Renal cortex interstitium (tissue), 11 donors: ENCODE results near the gene SHROOM3. TPM values are rescaled to one million over a fixed set of nuclear protein-coding genes. Genes with fewer than 3 reads are reported as not detected.
"Not testable (repeated sequence)": the region's sequence is repeated elsewhere in the genome, so short reads cannot be mapped to it uniquely, and the experiment has no call there.

ENCODE experiments used
- DNase-seq, 11 donors: peaks; one replicate each; pipeline ENCODE4 v3.0.0-alpha.2; 2013; ENCODE audit warnings: low read depth in 9 of 11, low spot score in 4 of 11; ENCODE audit errors: extremely low read depth in 1 of 11
- polyA plus RNA-seq, 3 donors: library from polyadenylated mRNA; unstranded; fragments of 120-200 nt; gene quantifications; one replicate each; pipeline ENCODE4 v1.2.1, GENCODE V29; 2013; ENCODE audit not compliant: insufficient read length in 3 of 3

SHROOM3 gene
- polyA plus RNA-seq, 3 donors: 33.4 to 42.4 (median 38.0) TPM

DNA sequence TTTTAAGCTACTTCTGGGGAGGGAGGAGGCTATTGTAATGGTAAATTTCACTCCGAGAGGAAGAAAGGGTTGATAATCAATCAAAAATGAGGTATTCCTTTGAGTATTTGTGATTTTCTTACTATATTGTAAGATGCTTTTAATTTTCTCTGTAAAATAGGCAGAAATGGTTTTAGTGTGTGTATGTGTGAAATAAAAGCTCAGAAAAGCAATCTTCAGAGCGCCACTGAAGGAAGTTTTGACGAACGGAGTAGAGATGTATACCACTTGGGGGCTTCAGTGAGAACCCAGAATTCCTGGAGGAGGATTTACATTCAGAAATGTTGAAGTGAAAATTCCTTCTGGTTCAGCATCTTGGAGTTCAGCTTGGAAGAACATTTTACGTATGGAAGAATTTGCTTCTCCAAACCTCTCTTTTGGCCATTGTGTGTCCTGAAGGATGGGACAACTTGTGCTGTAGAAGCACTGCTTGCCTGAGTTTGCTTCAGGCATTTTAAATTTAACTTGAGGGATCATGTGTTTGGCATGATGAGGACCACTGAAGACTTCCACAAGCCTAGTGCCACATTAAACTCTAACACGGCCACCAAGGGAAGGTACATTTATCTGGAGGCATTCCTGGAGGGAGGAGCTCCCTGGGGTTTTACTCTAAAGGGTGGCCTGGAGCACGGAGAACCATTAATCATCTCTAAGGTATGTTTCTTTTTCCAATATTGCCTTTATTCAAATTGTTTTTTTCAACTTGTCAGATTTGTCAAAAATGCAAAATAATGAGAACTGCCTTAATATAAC is 695 bp downstream of the SHROOM3 start:
- DNase-seq: no peak

DNA sequence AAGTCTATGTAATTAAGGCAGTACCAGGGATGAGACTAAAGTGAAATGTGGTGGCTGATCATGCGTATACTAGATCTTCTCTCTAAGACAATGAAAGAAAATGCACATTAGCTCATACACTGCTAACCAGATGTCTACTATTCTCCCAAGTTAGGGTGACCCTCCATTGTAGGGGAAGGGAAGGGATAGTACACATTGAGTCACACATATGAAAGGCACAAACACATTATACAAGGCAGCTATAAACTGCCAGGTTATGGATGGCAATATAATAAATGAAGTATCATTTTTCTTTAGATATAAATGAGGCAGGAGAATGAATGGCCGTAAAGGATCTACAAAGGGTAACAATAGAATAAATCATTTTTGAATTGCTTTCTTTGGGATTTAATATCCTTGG is 4.5 kb downstream of the SHROOM3 start:
- no peak for DNase-seq

DNA sequence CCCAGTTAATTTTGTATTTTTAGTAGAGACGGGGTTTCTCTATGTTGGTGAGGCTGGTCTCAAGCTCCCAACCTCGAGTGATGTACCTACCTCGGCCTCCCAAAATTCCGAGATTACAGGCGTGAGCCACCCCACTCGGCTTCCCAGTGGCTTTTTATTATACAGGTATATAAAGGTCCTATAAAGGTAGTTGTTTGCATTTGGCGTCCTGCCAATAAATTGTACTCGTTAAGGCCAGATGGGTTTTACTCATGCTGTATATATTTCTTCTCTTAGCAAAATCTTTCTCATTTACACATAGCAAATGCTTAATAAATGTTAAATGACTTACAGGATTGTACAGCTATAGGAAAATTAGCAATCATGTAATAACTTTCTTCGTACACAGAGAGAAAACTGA is 6.9 kb downstream of the SHROOM3 start:
- DNase-seq: no peak

DNA sequence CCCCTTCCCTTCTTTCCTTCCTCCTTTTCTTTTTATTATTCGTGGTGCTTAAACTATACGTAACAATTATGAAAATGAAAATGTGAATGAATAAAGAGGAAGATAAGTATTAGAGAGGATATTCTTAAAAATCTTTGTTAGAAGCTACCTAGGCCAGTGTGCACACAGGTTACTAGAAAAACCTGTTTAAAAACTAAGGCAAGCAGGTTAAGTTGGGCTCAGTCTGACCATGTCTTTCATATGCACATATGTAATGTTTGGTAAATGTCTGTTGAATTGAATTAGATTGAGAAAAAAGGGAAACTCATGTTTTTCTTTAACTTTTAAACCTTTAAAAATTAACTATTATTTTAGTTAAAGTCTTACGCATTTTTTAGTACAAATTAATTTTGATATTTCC is 7.8 kb downstream of the SHROOM3 start:
- DNase-seq: no peak

DNA sequence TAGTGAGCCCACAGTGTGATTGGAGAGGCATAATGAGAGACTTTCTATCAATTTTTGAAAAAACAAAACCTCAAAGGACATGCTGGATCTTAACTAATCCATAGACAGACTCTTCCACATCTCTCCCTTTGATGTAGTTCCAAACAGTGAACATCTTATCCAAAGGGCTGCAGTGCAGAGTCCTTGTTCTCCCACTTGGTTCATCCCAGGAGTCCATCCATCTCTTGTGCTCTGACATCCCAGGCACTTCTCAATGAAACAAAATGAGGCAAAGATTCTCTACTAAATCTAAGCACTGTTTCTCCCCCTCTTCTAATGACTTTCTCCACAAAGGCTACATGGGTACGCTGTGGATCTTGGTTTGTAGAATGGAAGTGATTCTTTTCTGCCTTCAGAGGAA is 8.3 kb downstream of the SHROOM3 start:
- DNase-seq: no peak

DNA sequence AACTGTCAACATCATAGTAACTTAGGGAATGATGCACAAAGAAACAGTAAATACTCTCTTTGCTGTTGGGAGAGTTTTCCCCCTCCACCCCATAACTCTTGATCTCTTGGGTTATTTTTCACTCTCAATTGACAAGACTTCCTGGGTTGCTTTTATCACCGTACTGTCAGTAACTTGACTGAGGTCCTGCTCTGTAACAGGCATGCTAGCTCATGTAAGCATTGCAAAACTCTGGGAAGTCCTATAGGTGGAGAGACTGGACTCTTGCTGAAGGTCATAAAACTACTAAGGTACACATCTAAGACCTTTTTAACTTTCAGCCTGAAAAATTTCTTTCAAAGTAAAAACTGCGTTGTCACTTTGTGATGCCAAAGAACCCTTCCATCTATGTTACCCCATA is 10.9 kb downstream of the SHROOM3 start:
- no peak for DNase-seq

DNA sequence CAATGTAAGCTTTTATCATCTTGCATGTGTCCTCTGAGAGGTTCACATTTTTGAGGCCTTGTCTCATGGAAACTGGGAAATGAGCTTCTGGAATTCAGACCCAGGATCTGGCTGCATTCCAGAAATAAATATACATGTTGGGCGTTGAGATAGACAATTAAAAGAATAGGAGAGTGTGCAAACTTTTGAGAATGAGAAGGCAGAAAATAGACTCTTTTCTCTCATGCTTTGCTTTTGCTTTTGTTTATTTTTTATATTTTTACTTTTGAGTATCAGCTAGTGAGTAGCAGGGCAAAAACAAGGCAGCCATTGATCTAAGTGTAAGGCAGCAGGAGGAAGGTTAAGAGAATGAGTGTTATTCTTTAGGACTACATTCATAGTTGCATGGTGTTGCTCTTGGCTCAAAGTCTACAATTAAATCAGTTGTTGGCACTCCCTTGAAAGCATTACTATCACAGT is 12.4 kb downstream of the SHROOM3 start:
- DNase-seq: no peak

DNA sequence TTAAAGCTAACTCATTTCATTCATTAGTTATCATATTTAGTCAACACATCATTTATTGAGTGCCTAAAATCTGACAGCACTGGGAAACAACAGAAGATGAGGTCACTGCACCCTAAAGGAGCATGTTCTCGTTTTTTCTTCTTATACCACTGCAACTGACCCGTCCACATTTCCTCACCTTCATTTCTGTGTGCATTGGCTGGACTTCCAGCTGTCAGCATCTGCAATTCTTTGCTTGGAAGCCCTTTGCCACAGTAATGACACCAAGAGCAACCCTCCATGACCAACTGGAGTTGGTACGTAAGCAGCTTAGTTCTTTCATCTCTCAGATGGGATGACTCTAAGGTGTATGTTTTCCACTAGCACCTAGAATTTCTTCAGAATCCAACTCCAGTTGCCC is 13.2 kb downstream of the SHROOM3 start:
- no peak for DNase-seq

DNA sequence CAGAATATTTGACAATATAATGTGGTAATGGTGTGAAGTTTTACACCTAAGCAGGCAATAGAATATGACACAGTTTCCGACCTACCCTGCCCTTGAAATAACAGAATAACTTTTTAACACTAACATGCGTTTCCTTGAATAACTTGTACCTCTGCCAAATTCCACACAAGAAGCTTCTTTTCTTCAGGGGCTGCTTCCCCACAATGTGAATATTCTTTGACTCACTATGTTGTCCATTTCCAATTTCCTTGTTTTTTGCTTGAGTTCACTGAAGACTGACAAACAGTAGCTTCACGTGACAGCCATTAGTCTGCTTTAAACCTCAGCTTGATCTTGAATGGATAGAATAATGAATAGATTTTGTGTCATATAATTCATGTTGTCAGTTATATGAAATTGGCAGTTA is 14.3 kb downstream of the SHROOM3 start:
- DNase-seq: no peak

DNA sequence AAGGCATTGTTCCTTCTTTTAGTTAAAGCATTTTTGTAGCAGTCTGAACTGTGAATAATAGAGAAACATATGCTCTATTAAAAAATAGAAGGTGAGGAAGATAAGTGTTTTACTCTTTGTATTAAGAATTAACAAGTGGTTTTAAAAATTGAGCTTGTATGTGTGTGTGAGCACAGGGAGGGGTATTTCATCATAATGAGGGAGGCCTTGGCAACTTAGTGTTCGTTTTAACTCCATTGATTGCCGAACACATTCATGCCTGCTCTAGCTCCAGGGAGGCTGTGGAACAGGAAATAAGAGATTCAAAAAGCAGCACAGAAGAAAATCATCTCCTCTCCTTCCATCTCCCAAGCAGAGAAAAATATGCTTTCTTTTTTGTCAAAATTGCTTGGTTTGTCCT is 14.8 kb downstream of the SHROOM3 start:
- DNase-seq: no peak

DNA sequence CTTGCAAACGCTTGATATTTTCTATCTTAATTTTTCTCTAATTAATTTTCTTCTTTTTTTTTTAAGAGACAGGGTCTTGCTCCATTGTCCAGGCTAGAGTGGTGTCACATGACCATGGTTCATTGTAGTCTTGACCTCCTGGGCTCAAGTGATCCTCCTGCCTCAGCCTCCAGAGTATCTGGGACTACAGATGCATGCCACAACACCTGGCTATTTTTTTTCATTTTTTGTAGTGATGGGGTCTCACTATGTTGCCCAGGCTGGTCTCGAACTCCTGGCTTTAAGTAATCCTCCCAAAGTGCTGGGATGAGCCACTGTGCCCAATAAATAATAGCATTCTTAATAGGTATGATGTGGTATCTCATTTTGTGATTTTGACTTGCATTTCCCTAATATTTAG is 18.2 kb downstream of the SHROOM3 start:
- no peak for DNase-seq

DNA sequence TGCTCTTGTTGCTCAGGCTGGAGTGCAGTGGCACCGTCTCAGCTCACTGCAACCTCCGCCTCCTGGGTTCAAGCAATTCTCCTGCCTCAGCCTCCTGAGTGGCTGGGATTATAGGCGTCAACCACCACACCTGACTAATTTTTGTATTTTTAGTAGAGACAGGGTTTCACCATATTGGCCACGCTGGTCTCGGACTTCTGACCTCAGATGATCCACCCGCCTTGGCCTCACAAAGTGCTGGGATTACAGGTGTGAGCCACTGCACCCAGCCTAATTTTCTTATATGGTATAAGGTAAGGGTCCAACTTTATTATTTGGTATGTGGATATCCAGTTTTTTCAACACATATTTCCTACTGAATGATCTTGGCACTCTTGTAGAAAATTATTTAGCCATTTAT is 19.0 kb downstream of the SHROOM3 start:
- not testable (repeated sequence) for DNase-seq

DNA sequence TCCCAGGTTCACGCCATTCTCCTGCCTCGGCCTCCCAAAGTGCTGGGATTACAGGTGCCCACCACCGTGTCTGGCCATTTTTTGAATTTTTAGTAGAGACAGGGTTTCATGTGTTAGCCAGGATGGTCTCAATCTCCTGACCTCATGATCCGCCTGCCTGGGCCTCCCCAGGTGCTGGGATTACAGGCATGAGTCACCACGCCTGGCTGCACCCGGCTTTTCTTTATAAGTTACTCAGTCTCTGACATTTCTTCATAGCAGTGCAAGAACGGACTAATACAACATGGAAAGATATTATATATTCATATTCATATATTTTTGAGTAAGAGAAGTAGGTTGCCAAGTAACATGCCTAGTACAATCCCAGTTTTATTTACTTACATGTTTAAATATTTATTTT is 22.9 kb downstream of the SHROOM3 start:
- DNase-seq: no peak

DNA sequence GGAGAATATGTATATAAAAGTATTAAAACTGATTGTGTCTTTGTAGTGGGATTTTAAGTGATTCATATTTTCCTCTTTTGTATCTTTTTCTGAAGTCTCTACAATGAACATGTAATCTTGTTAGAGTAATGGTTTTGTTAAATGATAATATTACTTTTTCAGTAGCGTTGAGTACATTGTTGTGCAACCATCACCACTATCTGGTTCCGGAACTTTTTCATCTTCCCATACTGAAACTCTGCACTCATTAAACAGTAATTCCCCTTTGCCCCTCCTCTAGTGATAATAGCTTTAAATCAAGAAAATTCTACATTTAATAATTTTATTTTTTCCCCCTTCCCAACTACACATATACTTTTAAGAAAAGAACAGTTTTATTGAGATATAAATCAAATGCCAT is 23.3 kb downstream of the SHROOM3 start:
- DNase-seq: no peak

DNA sequence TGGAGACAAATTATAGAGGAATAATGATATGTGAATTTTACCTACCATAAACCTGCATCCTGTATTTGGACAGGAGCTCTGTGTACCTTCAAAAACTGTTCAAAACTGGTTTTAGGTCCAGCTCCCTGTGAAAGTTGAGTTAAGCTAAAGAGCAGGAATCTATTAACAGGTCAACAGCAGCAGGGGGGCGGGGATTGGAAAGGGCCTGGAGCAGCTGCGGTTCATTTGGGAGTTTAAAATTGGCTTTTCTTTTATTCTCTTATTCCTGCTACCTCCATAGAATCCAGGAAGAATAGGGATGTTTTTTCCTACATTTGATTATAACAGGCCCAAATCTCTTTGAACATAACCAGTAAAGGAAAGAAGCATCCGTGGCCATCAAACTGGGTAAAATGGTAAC is 23.8 kb downstream of the SHROOM3 start:
- DNase-seq: peak in 4 of 11 donors; percentile 11 to 23 (median 18)

DNA sequence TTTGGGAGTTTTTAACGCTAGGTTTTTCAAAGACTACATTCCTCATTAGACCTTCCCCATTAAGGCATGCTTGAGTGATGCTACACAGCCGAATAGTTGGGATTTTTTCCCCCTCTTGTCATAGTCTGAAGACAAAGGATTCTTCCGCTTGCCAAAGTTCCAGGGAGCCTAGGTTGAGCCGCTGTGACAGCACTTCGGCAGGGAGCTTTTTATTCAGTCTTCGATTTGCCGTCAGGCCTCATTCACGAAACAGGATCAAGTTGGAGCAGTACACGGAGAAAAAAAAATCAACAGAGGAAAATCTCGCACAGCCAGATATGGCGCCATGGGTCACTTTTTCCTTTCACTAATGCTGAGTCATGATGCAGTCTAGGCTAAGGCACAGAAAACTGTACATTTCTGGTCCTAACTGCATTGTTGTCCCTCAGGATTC is 24.3 kb downstream of the SHROOM3 start:
- DNase-seq: peak in 6 of 11 donors; percentile 21 to 65 (median 34)

DNA sequence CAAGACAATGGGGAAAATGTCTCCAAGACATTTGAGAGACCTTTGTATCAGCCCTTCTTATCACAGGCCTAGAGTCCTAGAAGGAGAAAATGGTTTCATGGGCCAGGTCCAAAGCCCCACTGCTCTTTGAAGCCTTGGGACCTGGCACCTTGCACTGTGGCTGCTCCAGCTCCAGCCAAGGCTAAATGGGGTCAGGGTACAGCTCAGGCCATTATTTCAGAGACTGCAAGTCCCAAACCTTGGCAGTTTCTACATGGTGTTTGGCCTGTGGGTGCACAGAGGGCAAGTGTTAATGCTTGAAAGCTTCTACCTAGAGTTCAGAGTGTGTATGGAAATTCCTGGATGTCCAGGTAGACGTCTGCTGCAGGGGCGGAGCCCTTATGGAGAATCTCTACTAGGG is 28.5 kb downstream of the SHROOM3 start:
- no peak for DNase-seq

DNA sequence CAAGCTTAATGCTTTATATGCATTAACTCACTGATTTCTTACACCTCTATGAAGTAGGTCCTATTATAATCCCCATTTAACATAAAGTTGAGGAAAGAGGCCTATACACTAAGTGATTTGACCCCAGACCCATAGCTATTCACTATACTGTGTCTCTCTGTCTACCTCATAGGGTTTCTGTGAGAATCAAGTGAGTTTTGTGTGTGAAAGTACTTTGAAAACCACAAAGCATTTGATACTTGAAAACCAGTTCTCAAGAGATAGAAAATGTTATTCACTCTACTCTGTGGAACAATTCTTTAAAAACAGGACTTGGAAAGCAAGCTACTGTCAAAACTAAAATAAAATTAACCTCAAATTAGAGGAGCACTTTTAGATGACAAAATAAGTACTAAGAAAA is 35.0 kb downstream of the SHROOM3 start:
- DNase-seq: no peak

DNA sequence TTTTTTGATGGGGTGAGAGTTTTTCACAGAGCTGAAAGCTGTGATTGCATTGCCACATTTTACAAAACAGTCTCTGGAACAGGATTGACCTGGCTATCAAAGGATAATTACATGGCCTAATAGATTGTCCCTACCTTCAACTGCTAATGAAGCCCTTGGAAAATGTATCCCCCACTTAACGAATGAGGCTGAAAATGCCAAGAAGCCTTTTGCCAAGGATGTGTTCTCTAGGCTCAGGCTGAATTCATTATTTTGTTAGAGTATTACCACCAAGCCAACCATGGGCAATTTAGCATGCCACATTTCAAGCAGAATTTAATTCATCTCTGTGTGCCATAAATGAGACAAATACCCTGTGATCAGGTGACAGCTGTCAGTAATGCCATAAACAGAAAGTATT is 35.5 kb downstream of the SHROOM3 start:
- no peak for DNase-seq

DNA sequence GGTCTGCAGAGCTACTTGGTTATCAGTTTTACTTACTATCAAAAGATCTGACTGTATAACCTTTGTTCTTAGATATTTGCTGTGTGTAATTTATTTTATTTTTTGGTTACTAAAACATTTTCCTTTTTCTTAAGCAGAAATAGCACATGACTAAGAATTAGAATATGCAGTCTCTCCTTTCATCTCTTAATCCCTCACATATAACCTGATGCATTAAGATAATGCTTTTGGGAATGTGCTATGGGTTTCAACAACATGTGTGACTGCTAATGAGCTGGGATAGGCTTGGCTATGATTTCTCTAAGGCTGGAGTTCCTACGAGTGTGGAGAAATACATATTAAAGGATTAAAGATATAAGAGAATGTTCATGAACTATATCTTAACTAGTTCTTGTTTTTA is 41.5 kb downstream of the SHROOM3 start:
- DNase-seq: no peak

DNA sequence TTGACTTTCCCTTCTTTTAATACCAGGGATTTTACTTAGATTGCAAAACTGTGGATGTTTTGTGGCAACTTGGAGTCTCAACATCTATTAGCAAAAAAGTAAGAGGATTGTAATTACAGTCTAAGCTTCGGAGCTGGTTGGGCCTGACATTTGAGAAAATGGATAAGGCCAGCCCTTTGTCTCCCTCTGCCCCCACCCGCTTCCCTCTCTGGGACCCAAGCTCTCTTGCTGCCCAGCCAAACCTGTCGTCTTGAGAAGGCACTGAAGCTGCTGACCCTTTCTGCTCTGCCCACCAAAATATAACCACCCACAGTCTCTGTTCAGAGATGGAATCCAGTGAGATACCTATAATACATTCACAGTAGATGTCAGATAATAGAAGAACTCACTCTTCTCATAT is 49.6 kb downstream of the SHROOM3 start:
- DNase-seq: no peak
